Heart left ventricle (tissue), 16 donors: ENCODE data around the gene GATAD2A. TPM values are rescaled to one million over a fixed set of nuclear protein-coding genes. Genes with fewer than 3 reads are reported as not detected.

Experiments used
- ATAC-seq, 4 donors: fragments of 200-7000 bp; cut with Tn5 transposase; one replicate each; pipeline ENCODE4 v1.9.1; 2020 to 2022; ENCODE audit warnings: moderate library complexity in 4 of 4, mild to moderate bottlenecking in 3 of 4, moderate number of reproducible peaks in 1 of 4
- DNase-seq, 5 donors: peaks; one replicate each; pipeline ENCODE4 v3.0.0-alpha.2; 2020
- H3K27ac ChIP-seq, 12 donors: fragments of 200-600 bp; sonication (generic) in 4 of 12; one replicate each; pipeline versions ENCODE4 v1.5.0 to v1.8.0; 2016 to 2022; ENCODE audit warnings: mild to moderate bottlenecking in 2 of 12
- H3K27me3 ChIP-seq, 9 donors: fragments of 200-600 bp; sonication (generic) in 2 of 9; one replicate each; pipeline versions ENCODE4 v1.5.1 to v1.8.0; 2016 to 2022; ENCODE audit warnings: mild to moderate bottlenecking in 3 of 9
- H3K36me3 ChIP-seq, 9 donors: fragments of 200-600 bp; sonication (generic) in 2 of 9; one replicate each; pipeline versions ENCODE4 v1.5.0 to v1.8.0; 2018 to 2022; ENCODE audit warnings: mild to moderate bottlenecking in 2 of 9
- H3K4me1 ChIP-seq, 12 donors: fragments of 200-600 bp; sonication (generic) in 4 of 12; one replicate each; pipeline versions ENCODE4 v1.5.0 to v1.8.0; 2016 to 2022; ENCODE audit warnings: mild to moderate bottlenecking in 3 of 12
- H3K4me3 ChIP-seq, 12 donors: fragments of 200-600 bp; sonication (generic) in 4 of 12; one replicate each; pipeline versions ENCODE4 v1.5.0 to v1.8.0; 2017 to 2022; ENCODE audit warnings: mild to moderate bottlenecking in 9 of 12, moderate library complexity in 4 of 12
- H3K9me3 ChIP-seq, 12 donors: fragments of 200-600 bp; sonication (generic) in 4 of 12; one replicate each; pipeline versions ENCODE4 v1.5.0 to v1.8.0; 2016 to 2022; ENCODE audit warnings: mild to moderate bottlenecking in 1 of 12
- POLR2A ChIP-seq, 2 donors: fragments of 450-650 bp; IDR thresholded peaks; one replicate each; pipeline ENCODE4 v1.6.1; 2017; ENCODE audit warnings: antibody characterized with exemption in 2 of 2, mild to moderate bottlenecking in 2 of 2, moderate library complexity in 2 of 2
- WGBS, 4 donors: extraction: QIAGEN DNeasy Blood & Tissue Kit in 2 of 4; methylation state at CpG; one replicate each; pipeline versions ENCODE4 v1.1.5 to v1.1.7; 2013 to 2018; 5-methylcytosine and 5-hydroxymethylcytosine counted together
- intact Hi-C, 10 donors: fragments of 100-400 bp; cut with DNase I; formaldehyde crosslinking; loops; one replicate each; pipeline versions ENCODE4 v1.11.1 to v1.14.2; 2022
- polyA plus RNA-seq, 2 donors: library from polyadenylated mRNA; stranded (reverse); fragments of 200-250 nt; gene quantifications; one replicate each; pipeline ENCODE4 v1.2.3, GENCODE V29; 2013
- total RNA-seq, 9 donors: library from RNA; depleted of rRNA in 2 of 9; stranded (reverse); fragments of >200 nt in 2 of 9; fragmentation: NEBNext Ultra II Directional in 3 of 9; extraction: Animal tissue kit (Norgen Biotek cat#: 25700) in 3 of 9; gene quantifications; one replicate each; pipeline versions ENCODE4 v1.1.0 to v1.2.4, GENCODE V29; 2016 to 2023
- TF ChIP-seq, protein P1 (sequence below), 12 donors: fragments of 200-600 bp; sonication (generic) in 4 of 12; IDR thresholded peaks; one replicate each; pipeline versions ENCODE4 v1.5.0 to v1.8.0; 2018 to 2022; ENCODE audit warnings: antibody characterized with exemption in 12 of 12, mild to moderate bottlenecking in 5 of 12
- donor health status: ischemic (EF 13 %, LVEDD 7.1; RV severe dilation, severe dysfunction).
- donor health status: healthy with polysubstance abuse.
- donor health status: DM: no; HTN: yes; CAD: no.
- donor health status: DM: no; HTN: no; CAD: no.
- donor health status: ischemic (EF 25% LVEDD 6.9; RV normal size, moderate dysfunction).
- donor health status: ischemic (EF 25% LVEDD 5.7; RV mildly dilated, moderate dysfunction).
- donor health status: healthy.
- donor health status: DM: yes; HTN: yes; CAD: no.
- donor health status: ischemic (EF 35%, LVEDD 5.7; RV mildly dilated, moderate dysfunction).
- donor health status: nonischemic (EF 11% LVEDD 7.7; RV severe dilation, severe dysfunction).
- donor health status: DM: yes; HTN: yes; CAD: no.
- donor health status: PGD.
- donor health status: ischemic (EF 29% LVEDD 5.4; RV normal size, mild dysfunction).
- donor health status: nonischemic (EF 23%, LVEDD 6.1; RV moderate dilation, normal function).

Gene GATAD2A
- total and polyA plus RNA-seq, 11 donors = 7.5 to 49.5 (median 30.5) TPM

DNA sequence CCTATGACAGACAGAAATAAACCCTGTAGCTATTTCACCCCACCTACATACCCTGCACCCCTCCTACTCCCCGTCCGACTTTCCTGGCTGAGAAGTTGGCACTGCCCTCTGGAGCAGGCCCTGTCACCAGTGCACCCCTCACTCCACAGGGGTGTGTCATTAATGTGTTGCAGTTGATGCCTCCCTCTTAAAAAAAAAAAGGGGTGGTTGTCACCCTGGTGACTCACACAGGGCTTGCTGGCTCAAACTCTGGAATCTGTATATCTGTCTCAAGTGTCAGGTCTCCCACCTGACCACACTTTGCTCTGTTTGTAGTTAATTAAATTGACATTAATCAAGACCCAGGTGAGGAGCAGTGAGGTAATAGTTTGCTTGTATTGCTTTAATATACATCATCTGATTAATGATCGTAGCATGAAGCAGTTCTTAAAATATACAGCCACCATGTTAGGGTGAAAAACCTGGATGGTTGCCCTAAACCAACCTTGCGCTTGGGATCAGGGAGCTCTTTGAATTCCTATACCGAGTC is 2.0 kb upstream of the GATAD2A start:
- Histone ChIP-seq H3K4me3 (no peak overlapping the region), H3K36me3 (no peaks in the 10 kb centered on the region), H3K27ac (peak overlapping the region in 1 of 12 donors; percentile 2), H3K9me3 (no peaks in the 10 kb centered on the region), H3K4me1 (peaks cover 6 to 63% (median 32%) of the 10 kb centered on the region in 12 donors), H3K27me3 (no peaks in the 10 kb centered on the region)
- 73 to 86% (median 78%) methylated on average over 5 of the region's 5 CpGs for WGBS, 4 donors
- intact Hi-C loops = loop anchor here in 3 of 10 donors (5.0 to 10.0 kb wide), 2 partner anchors 36 to 61 kb away; no protein-coding TSS in a partner anchor
- no peak for TF ChIP-seq POLR2A (IDR thresholded peaks at IDR 0.05)
- TF ChIP-seq, protein P1, sequence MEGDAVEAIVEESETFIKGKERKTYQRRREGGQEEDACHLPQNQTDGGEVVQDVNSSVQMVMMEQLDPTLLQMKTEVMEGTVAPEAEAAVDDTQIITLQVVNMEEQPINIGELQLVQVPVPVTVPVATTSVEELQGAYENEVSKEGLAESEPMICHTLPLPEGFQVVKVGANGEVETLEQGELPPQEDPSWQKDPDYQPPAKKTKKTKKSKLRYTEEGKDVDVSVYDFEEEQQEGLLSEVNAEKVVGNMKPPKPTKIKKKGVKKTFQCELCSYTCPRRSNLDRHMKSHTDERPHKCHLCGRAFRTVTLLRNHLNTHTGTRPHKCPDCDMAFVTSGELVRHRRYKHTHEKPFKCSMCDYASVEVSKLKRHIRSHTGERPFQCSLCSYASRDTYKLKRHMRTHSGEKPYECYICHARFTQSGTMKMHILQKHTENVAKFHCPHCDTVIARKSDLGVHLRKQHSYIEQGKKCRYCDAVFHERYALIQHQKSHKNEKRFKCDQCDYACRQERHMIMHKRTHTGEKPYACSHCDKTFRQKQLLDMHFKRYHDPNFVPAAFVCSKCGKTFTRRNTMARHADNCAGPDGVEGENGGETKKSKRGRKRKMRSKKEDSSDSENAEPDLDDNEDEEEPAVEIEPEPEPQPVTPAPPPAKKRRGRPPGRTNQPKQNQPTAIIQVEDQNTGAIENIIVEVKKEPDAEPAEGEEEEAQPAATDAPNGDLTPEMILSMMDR (IDR thresholded peaks at IDR 0.05) = no peak
- ATAC-seq (no peak), DNase-seq (no peak)

DNA sequence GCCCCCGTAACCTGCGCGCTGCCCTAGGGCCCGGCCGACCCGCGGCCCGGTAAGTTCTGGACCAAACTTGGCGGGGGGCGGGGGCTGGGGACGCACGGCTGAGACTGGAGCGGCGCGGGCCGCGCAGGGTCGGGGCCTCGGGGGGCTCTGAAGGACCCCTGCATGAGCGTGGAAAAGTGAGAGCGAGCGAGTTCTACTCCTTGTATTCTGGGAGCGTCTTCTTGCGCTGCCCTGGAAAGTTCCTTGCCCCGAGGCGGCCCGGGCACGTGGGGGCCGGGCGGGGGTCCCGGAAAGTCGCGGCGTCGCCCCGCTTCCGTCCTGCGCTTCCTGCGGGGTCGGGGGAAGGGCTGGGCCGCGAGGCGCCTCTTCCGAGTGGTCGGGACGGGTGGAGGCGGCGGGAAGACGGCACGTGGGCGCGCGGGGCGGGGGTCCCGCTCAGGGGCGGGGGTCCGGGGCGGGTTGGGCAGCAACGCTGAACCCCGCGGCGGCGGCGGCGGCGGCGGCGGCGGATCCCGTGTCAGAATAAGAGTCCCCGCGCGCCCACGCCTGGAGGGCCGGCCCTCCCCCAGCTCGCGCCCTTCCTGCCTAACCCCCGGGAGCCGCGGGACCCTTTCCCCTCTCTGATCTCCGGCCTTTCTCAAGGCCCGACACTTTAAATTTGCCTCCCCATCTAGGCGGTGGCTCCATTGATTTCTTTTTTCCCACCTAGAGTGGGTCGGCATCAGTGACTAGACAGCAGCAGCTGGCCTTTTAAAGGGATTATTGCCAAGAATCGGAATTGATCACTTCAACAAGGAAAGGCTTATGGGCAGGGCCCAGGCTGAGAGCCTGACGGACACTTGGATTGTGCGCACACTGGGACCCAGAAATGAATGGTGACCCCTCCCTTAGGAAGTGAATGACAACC is 749 bp downstream of the GATAD2A start:
- H3K4me3 ChIP-seq = peak overlapping the region; percentile 66 to 100 (median 94)
- no peaks in the 10 kb centered on the region for H3K36me3 ChIP-seq
- H3K9me3 ChIP-seq = no peaks in the 10 kb centered on the region
- H3K27ac ChIP-seq = peak overlapping the region; percentile 62 to 95 (median 88)
- peak in 1 of 2 donors; percentile 11 for TF ChIP-seq POLR2A (IDR thresholded peaks at IDR 0.05)
- TF ChIP-seq, protein P1 (IDR thresholded peaks at IDR 0.05) = no peak
- intact Hi-C loops = loop anchor here in 7 of 10 donors (1.0 to 10.0 kb wide), 11 partner anchors 21 to 86 kb away; no protein-coding TSS in a partner anchor
- no peaks in the 10 kb centered on the region for H3K27me3 ChIP-seq
- peak in 3 of 4 donors; percentile 2 to 34 (median 29) for ATAC-seq
- 1% methylated on average over 20 to 87 of the region's 87 CpGs for WGBS, 4 donors
- DNase-seq = peak; percentile 56 to 75 (median 64)
- peaks cover 0 to 74% (median 44%) of the 10 kb centered on the region in 12 donors for H3K4me1 ChIP-seq

DNA sequence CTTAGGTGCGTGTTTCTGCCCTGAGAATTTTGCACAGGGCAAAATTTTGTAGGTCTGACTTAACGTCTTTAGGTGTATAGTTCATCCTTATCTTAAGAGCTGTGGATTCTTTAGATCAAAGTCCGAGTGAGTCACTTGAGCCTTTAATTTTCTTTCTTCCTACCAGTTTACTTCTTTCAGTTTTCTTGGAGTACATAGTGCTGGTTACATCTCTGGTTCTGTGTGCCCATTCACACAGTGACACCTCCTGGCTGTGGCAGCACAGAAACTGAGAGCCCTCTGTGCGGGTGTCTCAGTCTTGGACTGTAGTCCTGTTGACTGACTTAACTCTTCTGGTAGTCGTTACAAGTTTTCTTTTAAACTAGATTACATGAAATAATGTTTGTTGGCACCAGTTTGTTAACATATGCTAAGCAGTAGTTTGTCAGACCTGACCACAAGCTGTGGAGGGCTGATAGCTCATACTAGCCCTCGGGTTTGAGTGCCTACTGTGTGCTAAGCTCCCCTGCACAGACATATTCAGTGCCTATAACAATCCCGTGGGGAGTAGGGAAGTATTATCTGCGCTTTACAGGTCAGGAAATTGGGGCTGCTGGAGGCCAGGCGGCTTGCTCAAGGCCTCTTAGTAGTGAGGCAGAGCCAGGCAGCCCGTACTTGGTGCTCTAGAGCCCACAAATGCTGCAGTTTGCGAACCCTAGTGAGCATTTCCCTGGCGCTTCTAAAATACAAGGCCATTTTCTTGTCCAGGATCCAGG is 1.6 kb downstream of the GATAD2A start:
- ATAC-seq = peak in 2 of 4 donors; percentile 29 to 32
- TF ChIP-seq, protein P1 (IDR thresholded peaks at IDR 0.05) = peak in 7 of 12 donors; percentile 15 to 49 (median 25)
- no peak for TF ChIP-seq POLR2A (IDR thresholded peaks at IDR 0.05)
- peak overlapping the region; percentile 62 to 95 (median 88) for H3K27ac ChIP-seq

More for the DNA sequence above, 1.6 kb downstream of the GATAD2A start:
- 12 to 33% (median 24%) methylated on average over 12 of the region's 12 CpGs for WGBS, 4 donors
- Histone ChIP-seq H3K36me3 (no peaks in the 10 kb centered on the region), H3K27me3 (no peaks in the 10 kb centered on the region), H3K4me3 (peak overlapping the region; percentile 66 to 100 (median 94)), H3K4me1 (peaks cover 0 to 80% (median 51%) of the 10 kb centered on the region in 12 donors), H3K9me3 (no peaks in the 10 kb centered on the region)
- intact Hi-C loops = loop anchor here in 7 of 10 donors (2.0 to 10.0 kb wide), 7 partner anchors 40 to 85 kb away; no protein-coding TSS in a partner anchor
- peak in 1 of 5 donors; percentile 46 for DNase-seq
